K562 (cell line): Measurements from ENCODE around the gene DIPK1B. TPM values are rescaled to one million over a fixed set of nuclear protein-coding genes. Genes with fewer than 3 reads are reported as not detected.

Experiments used
- ATAC-seq: fragments of 200-7000 bp; cut with Tn5 transposase; 3 replicates; pipeline ENCODE4 v1.9.1; 2020; ENCODE audit warnings: moderate library complexity
- BruUV-seq: library from RNA; stranded (reverse); fragments of 400-500 nt; replicated peaks from 2 replicates; lab custom pipeline; 2021; lab: Mats Ljungman, UMichigan
- CTCF ChIA-PET: fragments of 300-600 bp; formaldehyde crosslinking; extraction: SDS; loops from one replicate; lab custom pipeline; 2021; ENCODE audit warnings: low intra/inter-chr PET ratio; lab: Yijun Ruan, JAX
- POLR2A ChIA-PET: fragments of 300-600, 350-650 bp; sonication (Branson Sonifier 250); formaldehyde crosslinking; extraction: SDS; loops from one replicate; lab custom pipeline; 2021; ENCODE audit warnings: antibody characterized with exemption, inconsistent platforms; lab: Yijun Ruan, JAX
- DNase-seq, 4 experiments: peaks; one replicate each; pipeline versions ENCODE4 v3.0.0 to v3.0.0-alpha.2; 2011 to 2018; ENCODE audit warnings: low spot score in 3 of 4, mixed read lengths in 3 of 4; ENCODE audit errors: extremely low read depth in 1 of 4
- FAIRE-seq: peaks from 2 replicates; lab custom pipeline; 2011; peaks lifted over from hg19 to GRCh38; lab: Jason Lieb, UNC
- H2AFZ ChIP-seq: 2 replicates; pipeline ENCODE4 v1.6.0; 2011; ENCODE audit warnings: low read depth, low read length, control low read depth, inconsistent platforms
- H3K27ac ChIP-seq: fragments of 200-600 bp; 3 replicates; pipeline ENCODE4 v1.8.0; 2011; ENCODE audit warnings: low read depth, mild to moderate bottlenecking, control low read depth, inconsistent platforms, low read length, moderate library complexity, mixed read lengths; ENCODE audit errors: extremely low read depth
- H3K27me3 ChIP-seq, 2 experiments: fragments of 300-600 bp in 1 of 2; 2 replicates in 1 of 2; 3 replicates in 1 of 2; pipeline versions ENCODE4 v1.6.0 to v1.8.0; 2011; ENCODE audit warnings: inconsistent platforms in 2 of 2, low read length in 2 of 2, mild to moderate bottlenecking in 1 of 2, mixed read lengths in 1 of 2, moderate library complexity in 1 of 2; ENCODE audit not compliant: control insufficient read depth in 2 of 2, insufficient read depth in 2 of 2
- H3K36me3 ChIP-seq: fragments of 300-600 bp; 3 replicates; pipeline ENCODE4 v1.8.0; 2011; ENCODE audit warnings: mild to moderate bottlenecking, low read length, inconsistent platforms; ENCODE audit not compliant: control insufficient read depth, insufficient read depth
- H3K4me1 ChIP-seq, 2 experiments: fragments of 200-600 bp in 1 of 2; replicated peaks in 1 of 2; 2 replicates in 1 of 2; 3 replicates in 1 of 2; pipeline versions ENCODE4 v1.5.1 to v1.8.0; 2011; ENCODE audit warnings: inconsistent platforms in 2 of 2, low read length in 2 of 2, mild to moderate bottlenecking in 1 of 2, mixed read lengths in 1 of 2, moderate library complexity in 1 of 2; ENCODE audit not compliant: control insufficient read depth in 2 of 2, insufficient read depth in 2 of 2
- H3K4me2 ChIP-seq: 2 replicates; pipeline ENCODE4 v1.6.1; 2011; ENCODE audit warnings: low read length, control low read depth, inconsistent platforms, mixed read lengths; ENCODE audit not compliant: insufficient read depth
- H3K4me3 ChIP-seq: fragments of 200-600 bp; sonication (generic), shearing (Covaris generic); 2 replicates; pipeline ENCODE4 v1.5.1; 2016; ENCODE audit warnings: control low read depth, inconsistent platforms
- H3K79me2 ChIP-seq: fragments of 200-600 bp; 3 replicates; pipeline ENCODE4 v1.8.0; 2011; ENCODE audit warnings: low read length, inconsistent platforms; ENCODE audit not compliant: control insufficient read depth, insufficient read depth
- H3K9ac ChIP-seq, 2 experiments: 2 replicates each; pipeline versions ENCODE4 v1.6.0 to v1.6.1; 2011; ENCODE audit warnings: low read depth in 2 of 2, low read length in 2 of 2, control low read depth in 1 of 2, inconsistent platforms in 1 of 2, mild to moderate bottlenecking in 1 of 2, mixed read lengths in 1 of 2; ENCODE audit not compliant: insufficient read depth in 1 of 2
- H3K9me1 ChIP-seq: one replicate; pipeline ENCODE4 v1.6.0; 2011; ENCODE audit warnings: inconsistent platforms, mild to moderate bottlenecking, low read length, moderate library complexity; ENCODE audit not compliant: control insufficient read depth, insufficient read depth
- H3K9me3 ChIP-seq: replicated peaks from 2 replicates; pipeline ENCODE4 v1.5.1; 2011; ENCODE audit warnings: low read depth, low read length, inconsistent platforms; ENCODE audit not compliant: control insufficient read depth, insufficient read depth
- H4K20me1 ChIP-seq: replicated peaks from 2 replicates; pipeline ENCODE4 v1.6.1; 2011; ENCODE audit warnings: low read length, inconsistent platforms, mixed read lengths; ENCODE audit not compliant: control insufficient read depth, insufficient read depth
- CREBBP ChIP-seq: IDR thresholded peaks from one replicate; pipeline ENCODE4 v1.6.1; 2012; ENCODE audit warnings: low read depth, mild to moderate bottlenecking, control low read depth, inconsistent platforms, low read length
- ETV5 ChIP-seq: sonication (generic); formaldehyde crosslinking; IDR thresholded peaks from 2 replicates; pipeline ENCODE4 v1.4.0; 2020; ENCODE audit warnings: low read depth, mild to moderate bottlenecking, missing genetic modification reagents
- KLF13 ChIP-seq: fragments of 450-650 bp; IDR thresholded peaks from 2 replicates; pipeline ENCODE4 v1.6.1; 2016; ENCODE audit warnings: missing genetic modification characterization, low read depth, mild to moderate bottlenecking, missing compliant biosample characterization, moderate library complexity, borderline replicate concordance
- SIX5 ChIP-seq, 2 experiments: IDR thresholded peaks; 2 replicates each; pipeline ENCODE4 v1.6.1; 2011; ENCODE audit warnings: low read length in 2 of 2, borderline replicate concordance in 1 of 2, low read depth in 1 of 2, mild to moderate bottlenecking in 1 of 2, moderate library complexity in 1 of 2; ENCODE audit not compliant: insufficient read depth in 1 of 2
- TEAD1 ChIP-seq, 2 experiments: fragments of 450-650 bp in 1 of 2; sonication (generic) in 1 of 2; formaldehyde crosslinking; IDR thresholded peaks; 2 replicates each; pipeline versions ENCODE4 v1.4.0 to v1.8.0; 2020 to 2022; ENCODE audit warnings: mild to moderate bottlenecking in 2 of 2, missing genetic modification reagents in 1 of 2
- THRAP3 ChIP-seq: fragments of 450-650 bp; IDR thresholded peaks from 2 replicates; pipeline ENCODE4 v1.6.1; 2016; ENCODE audit warnings: mild to moderate bottlenecking, inconsistent platforms, borderline replicate concordance
- ZBTB9 ChIP-seq: fragments of 450-650 bp; formaldehyde crosslinking; IDR thresholded peaks from 2 replicates; pipeline ENCODE4 v1.4.0; 2020; ENCODE audit warnings: mild to moderate bottlenecking, moderate library complexity
- ZNF764 ChIP-seq: fragments of 250-450 bp; sonication (Bioruptor Pico); IDR thresholded peaks from 2 replicates; pipeline ENCODE4 v1.4.0; 2020; ENCODE audit warnings: low read depth, mild to moderate bottlenecking, moderate library complexity
- WGBS: fragments of 100-300 bp; shearing (Covaris generic); methylation state at CpG from one replicate; pipeline ENCODE4 v1.1.6; 2016; ENCODE audit warnings: low coverage, mixed read lengths; ENCODE audit not compliant: insufficient coverage; ENCODE audit errors: missing lambda C conversion rate; 5-methylcytosine and 5-hydroxymethylcytosine counted together
- in situ Hi-C: fragments of 300-500 bp; cut with MboI; formaldehyde crosslinking; loops from 4 replicates; pipeline ENCODE4 v1.15.0; 2018; ENCODE audit warnings: inconsistent platforms, mixed read lengths
- intact Hi-C: fragments of 100-400 bp; cut with micrococcal nuclease; formaldehyde crosslinking; loops from 2 replicates; pipeline ENCODE4 v1.14.2; 2022
- polyA plus RNA-seq, 8 experiments: library from polyadenylated mRNA; depleted of rRNA in 4 of 8; stranded (reverse) in 5 of 8; unstranded in 3 of 8; fragments of >200 nt; fragmentation: Nextera tagmentation in 2 of 8; fragmentation: Illumina TruSeq in 1 of 8; extraction: Ambion mirVana in 2 of 8; extraction: Trizol in 1 of 8; gene quantifications; 2 replicates each; pipeline versions ENCODE4 v1.2.1 to v1.2.3, GENCODE V29; 2011 to 2014; ENCODE audit warnings: inconsistent platforms in 1 of 8, missing spikeins in 1 of 8
- total RNA-seq, 7 experiments: library from RNA; depleted of rRNA in 6 of 7; stranded (reverse); fragments of >200 nt in 6 of 7; fragmentation: Illumina TruSeq in 2 of 7; extraction: Trizol in 2 of 7; gene quantifications; 2 replicates each; pipeline versions ENCODE4 v1.2.1 to v1.2.3, GENCODE V29; 2011 to 2021; ENCODE audit warnings: low replicate concordance in 1 of 7

DIPK1B gene
- total and polyA plus RNA-seq, 9 of the 15 experiments (the other 6 are each of a cell fraction or from before 2014, with no cell fraction given) = 0.08 to 22.3 (median 5.9) TPM

- TF ChIP-seq SIX5 (IDR thresholded peaks at IDR 0.05; ENCODE audit: borderline replicate concordance in 1 of 2, insufficient read depth in 1 of 2, low read depth in 1 of 2, low read length in 2 of 2) (no peak), KLF13 (tag) (no peak), ETV5 (CRISPR knock-in tag) (no peak), TEAD1 (CRISPR knock-in tag; IDR thresholded peaks at IDR 0.05) (no peak)
These were observed 17.5 kb upstream of the DIPK1B start (continued) for GRCh38 chr9:136694872-136695247.

- no peak overlapping the region for H3K4me2 ChIP-seq
- TF ChIP-seq ZBTB9 = no peak
- no peak for TF ChIP-seq CREBBP
- TF ChIP-seq ZNF764 = no peak
- TF ChIP-seq THRAP3 = no peak
- H3K4me1 ChIP-seq = peaks cover 9 to 68% of the 10 kb centered on the region in 2 experiments; a peak in 4 of 5 replicates
- no peaks in the 10 kb centered on the region for H3K79me2 ChIP-seq
- FAIRE-seq (no peak), DNase-seq (no peak), ATAC-seq (no peak)
- H3K9ac ChIP-seq = peak overlapping the region in 1 of 2 experiments; percentile 69; a peak in 1 of 4 replicates
- no TSS peak for BruUV-seq
- WGBS = 45% methylated on average over 9 of the region's 10 CpGs
- H3K9me1 ChIP-seq = no peaks in the 10 kb centered on the region
- CTCF ChIA-PET = no interaction called here
- POLR2A ChIA-PET = interaction anchor here (1.0 kb wide), 1 partner anchor 10 kb away, joined by 3 read pairs; no protein-coding TSS in a partner anchor
- no peaks in the 10 kb centered on the region for H3K27me3 ChIP-seq
- no peaks in the 10 kb centered on the region for H3K9me3 ChIP-seq
- H4K20me1 ChIP-seq = no peaks in the 10 kb centered on the region
- in situ Hi-C loops = no loop called here
- no peak overlapping the region for H2AFZ ChIP-seq
- intact Hi-C loops = no loop called here
- no peak overlapping the region for H3K4me3 ChIP-seq
- H3K27ac ChIP-seq = no peak overlapping the region
- H3K36me3 ChIP-seq = no peaks in the 10 kb centered on the region
These were observed 16.9 kb upstream of the DIPK1B start for GRCh38 chr9:136695435-136695895.
